HepG2 (cell line): ENCODE measurements around the gene DNALI1. TPM values are rescaled to one million over a fixed set of nuclear protein-coding genes. Genes with fewer than 3 reads are reported as not detected.

Experiments used
- CHCHD3 ChIP-seq: sonication (generic); formaldehyde crosslinking; IDR thresholded peaks from 2 replicates; pipeline ENCODE4 v1.8.0; 2022; ENCODE audit warnings: mild to moderate bottlenecking, missing genetic modification reagents, moderate library complexity
- ELF3 ChIP-seq: IDR thresholded peaks from 2 replicates; pipeline ENCODE4 v1.6.1; 2016; ENCODE audit warnings: missing genetic modification reagents, missing compliant biosample characterization
- HES4 ChIP-seq: sonication (generic); formaldehyde crosslinking; IDR thresholded peaks from 2 replicates; pipeline ENCODE4 v1.9.0; 2021; ENCODE audit warnings: mild to moderate bottlenecking, missing genetic modification reagents, borderline replicate concordance
- HMG20A ChIP-seq: IDR thresholded peaks from 2 replicates; pipeline ENCODE4 v1.6.1; 2016; ENCODE audit warnings: borderline replicate concordance
- JUNB ChIP-seq: sonication (generic); formaldehyde crosslinking; IDR thresholded peaks from 2 replicates; pipeline ENCODE4 v1.8.0; 2022; ENCODE audit warnings: missing genetic modification reagents, mild to moderate bottlenecking, borderline replicate concordance
- PHF8 ChIP-seq: sonication (generic); formaldehyde crosslinking; IDR thresholded peaks from 2 replicates; pipeline ENCODE4 v1.5.0; 2020; ENCODE audit warnings: missing genetic modification reagents
- RELA ChIP-seq: sonication (generic); formaldehyde crosslinking; IDR thresholded peaks from 2 replicates; pipeline ENCODE4 v1.4.0; 2020; ENCODE audit warnings: missing genetic modification reagents
- TAF1 ChIP-seq: sonication (generic); formaldehyde crosslinking; IDR thresholded peaks from 2 replicates; pipeline ENCODE4 v1.4.0; 2020; ENCODE audit warnings: missing genetic modification reagents
- ZFP62 ChIP-seq: sonication (generic); formaldehyde crosslinking; IDR thresholded peaks from 2 replicates; pipeline ENCODE4 v1.4.0; 2020; ENCODE audit warnings: missing genetic modification reagents
- ZFY ChIP-seq: sonication (generic); formaldehyde crosslinking; IDR thresholded peaks from 2 replicates; pipeline ENCODE4 v1.4.0; 2020; ENCODE audit warnings: missing genetic modification reagents
- ZKSCAN1 ChIP-seq: fragments of 150-350 bp; IDR thresholded peaks from 2 replicates; pipeline ENCODE4 v1.6.1; 2014; ENCODE audit warnings: low read length
- ZNF446 ChIP-seq: sonication (generic); formaldehyde crosslinking; IDR thresholded peaks from 2 replicates; pipeline ENCODE4 v1.5.0; 2020; ENCODE audit warnings: mild to moderate bottlenecking, missing genetic modification reagents
- ZNF703 ChIP-seq: sonication (generic); formaldehyde crosslinking; IDR thresholded peaks from 2 replicates; pipeline ENCODE4 v1.5.1; 2020; ENCODE audit warnings: missing genetic modification reagents, mild to moderate bottlenecking, moderate library complexity, borderline replicate concordance
- ZNF709 ChIP-seq: sonication (generic); formaldehyde crosslinking; IDR thresholded peaks from 2 replicates; pipeline ENCODE4 v1.5.0; 2020; ENCODE audit warnings: mild to moderate bottlenecking, missing genetic modification reagents
- polyA plus RNA-seq, 8 experiments: library from polyadenylated mRNA; depleted of rRNA in 3 of 8; stranded (reverse) in 7 of 8; unstranded in 1 of 8; fragments of >200 nt; fragmentation: Illumina TruSeq in 4 of 8; extraction: Trizol in 4 of 8; gene quantifications; 2 replicates each; pipeline versions ENCODE4 v1.2.1 to v1.2.3, GENCODE V29; 2011 to 2016; ENCODE audit warnings: low read depth in 4 of 8, missing spikeins in 1 of 8, mixed read lengths in 1 of 8; ENCODE audit not compliant: insufficient read depth in 1 of 8
- total RNA-seq, 5 experiments: library from RNA; depleted of rRNA; stranded (reverse); fragments of >200 nt; fragmentation: Illumina TruSeq; extraction: Trizol; gene quantifications; 2 replicates each; pipeline ENCODE4 v1.2.3, GENCODE V29; 2016; ENCODE audit warnings: low read depth in 1 of 5
- TF ChIP-seq, protein P1 (sequence below): sonication (generic); formaldehyde crosslinking; IDR thresholded peaks from 2 replicates; pipeline ENCODE4 v1.4.0; 2020; ENCODE audit warnings: mild to moderate bottlenecking, missing genetic modification reagents
- TF ChIP-seq, protein P2 (sequence below): sonication (generic); formaldehyde crosslinking; IDR thresholded peaks from 2 replicates; pipeline ENCODE4 v1.9.0; 2021; ENCODE audit warnings: missing genetic modification reagents, mild to moderate bottlenecking, borderline replicate concordance
- TF ChIP-seq, protein P3 (sequence below): sonication (generic); formaldehyde crosslinking; IDR thresholded peaks from 2 replicates; pipeline ENCODE4 v1.4.0; 2020; ENCODE audit warnings: missing genetic modification reagents, borderline replicate concordance
- TF ChIP-seq, protein P4 (sequence below): IDR thresholded peaks from 2 replicates; pipeline ENCODE4 v1.6.1; 2016; ENCODE audit warnings: low read depth, borderline replicate concordance

DNALI1 gene
- total and polyA plus RNA-seq, 2 of the 13 experiments (the other 11 are each of a cell fraction or from before 2014, with no cell fraction given) = 0.42 to 0.70 TPM

DNA sequence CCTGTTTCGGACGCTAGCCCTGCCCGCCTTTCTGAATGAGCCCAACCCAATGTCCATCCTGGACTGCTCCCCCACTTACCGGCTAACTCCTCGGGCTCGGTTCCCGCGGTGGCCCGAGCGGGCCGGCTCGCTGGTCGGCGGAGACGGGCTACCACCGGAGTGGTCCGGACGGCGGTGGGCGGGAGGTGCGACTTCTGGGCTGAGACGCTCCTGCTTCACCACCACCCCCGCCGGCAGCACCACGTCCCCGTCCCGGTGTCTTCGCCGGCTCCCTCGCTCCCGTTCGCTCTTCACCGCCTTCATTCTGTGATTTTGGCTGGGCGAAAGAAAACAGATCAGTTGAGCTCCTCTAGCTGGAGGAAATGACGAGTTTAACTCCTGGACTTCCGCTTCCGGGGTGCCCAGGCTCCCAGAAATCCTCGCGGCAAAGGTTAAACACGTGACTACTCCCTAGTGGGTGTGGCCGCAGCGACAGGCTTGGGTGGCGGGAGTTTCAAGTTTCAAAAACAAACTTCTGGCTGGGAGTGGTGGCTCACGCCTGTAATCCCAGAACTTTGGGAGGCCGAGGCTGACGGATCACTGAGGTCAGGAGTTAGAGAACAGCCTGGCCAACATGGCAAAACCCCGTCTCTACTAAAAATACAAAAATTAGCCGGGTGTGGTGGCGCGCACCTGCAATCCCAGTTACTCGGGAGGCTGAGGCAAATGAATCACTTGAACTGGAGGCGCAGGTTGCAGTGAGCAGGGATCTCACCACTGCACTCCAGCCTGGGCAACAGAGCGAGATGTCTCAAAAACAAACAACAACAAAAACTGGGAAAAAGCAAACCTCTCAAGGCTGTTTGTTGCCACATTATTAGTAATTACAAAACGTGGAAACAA is 2.6 kb upstream of the DNALI1 start, which contains the start of gene SNIP1 (continued):
- TF ChIP-seq, protein P1, sequence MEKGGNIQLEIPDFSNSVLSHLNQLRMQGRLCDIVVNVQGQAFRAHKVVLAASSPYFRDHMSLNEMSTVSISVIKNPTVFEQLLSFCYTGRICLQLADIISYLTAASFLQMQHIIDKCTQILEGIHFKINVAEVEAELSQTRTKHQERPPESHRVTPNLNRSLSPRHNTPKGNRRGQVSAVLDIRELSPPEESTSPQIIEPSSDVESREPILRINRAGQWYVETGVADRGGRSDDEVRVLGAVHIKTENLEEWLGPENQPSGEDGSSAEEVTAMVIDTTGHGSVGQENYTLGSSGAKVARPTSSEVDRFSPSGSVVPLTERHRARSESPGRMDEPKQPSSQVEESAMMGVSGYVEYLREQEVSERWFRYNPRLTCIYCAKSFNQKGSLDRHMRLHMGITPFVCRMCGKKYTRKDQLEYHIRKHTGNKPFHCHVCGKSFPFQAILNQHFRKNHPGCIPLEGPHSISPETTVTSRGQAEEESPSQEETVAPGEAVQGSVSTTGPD (CRISPR knock-in tag) = no peak
- no peak for TF ChIP-seq ZFP62 (CRISPR knock-in tag)
- no peak for TF ChIP-seq ZNF446 (CRISPR knock-in tag)
- no peak for TF ChIP-seq JUNB (CRISPR knock-in tag)
- no peak; the same call in none of the 2 replicates for TF ChIP-seq ELF3 (CRISPR knock-in tag)
- TF ChIP-seq CHCHD3 (CRISPR knock-in tag) = no peak
- TF ChIP-seq, protein P2, sequence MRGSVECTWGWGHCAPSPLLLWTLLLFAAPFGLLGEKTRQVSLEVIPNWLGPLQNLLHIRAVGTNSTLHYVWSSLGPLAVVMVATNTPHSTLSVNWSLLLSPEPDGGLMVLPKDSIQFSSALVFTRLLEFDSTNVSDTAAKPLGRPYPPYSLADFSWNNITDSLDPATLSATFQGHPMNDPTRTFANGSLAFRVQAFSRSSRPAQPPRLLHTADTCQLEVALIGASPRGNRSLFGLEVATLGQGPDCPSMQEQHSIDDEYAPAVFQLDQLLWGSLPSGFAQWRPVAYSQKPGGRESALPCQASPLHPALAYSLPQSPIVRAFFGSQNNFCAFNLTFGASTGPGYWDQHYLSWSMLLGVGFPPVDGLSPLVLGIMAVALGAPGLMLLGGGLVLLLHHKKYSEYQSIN = no peak
- no peak for TF ChIP-seq HMG20A (CRISPR knock-in tag)
- no peak for TF ChIP-seq RELA
- TF ChIP-seq ZNF703 (CRISPR knock-in tag) = peak; percentile 51; the same call in 1 of the 2 replicates
- TF ChIP-seq, protein P3, sequence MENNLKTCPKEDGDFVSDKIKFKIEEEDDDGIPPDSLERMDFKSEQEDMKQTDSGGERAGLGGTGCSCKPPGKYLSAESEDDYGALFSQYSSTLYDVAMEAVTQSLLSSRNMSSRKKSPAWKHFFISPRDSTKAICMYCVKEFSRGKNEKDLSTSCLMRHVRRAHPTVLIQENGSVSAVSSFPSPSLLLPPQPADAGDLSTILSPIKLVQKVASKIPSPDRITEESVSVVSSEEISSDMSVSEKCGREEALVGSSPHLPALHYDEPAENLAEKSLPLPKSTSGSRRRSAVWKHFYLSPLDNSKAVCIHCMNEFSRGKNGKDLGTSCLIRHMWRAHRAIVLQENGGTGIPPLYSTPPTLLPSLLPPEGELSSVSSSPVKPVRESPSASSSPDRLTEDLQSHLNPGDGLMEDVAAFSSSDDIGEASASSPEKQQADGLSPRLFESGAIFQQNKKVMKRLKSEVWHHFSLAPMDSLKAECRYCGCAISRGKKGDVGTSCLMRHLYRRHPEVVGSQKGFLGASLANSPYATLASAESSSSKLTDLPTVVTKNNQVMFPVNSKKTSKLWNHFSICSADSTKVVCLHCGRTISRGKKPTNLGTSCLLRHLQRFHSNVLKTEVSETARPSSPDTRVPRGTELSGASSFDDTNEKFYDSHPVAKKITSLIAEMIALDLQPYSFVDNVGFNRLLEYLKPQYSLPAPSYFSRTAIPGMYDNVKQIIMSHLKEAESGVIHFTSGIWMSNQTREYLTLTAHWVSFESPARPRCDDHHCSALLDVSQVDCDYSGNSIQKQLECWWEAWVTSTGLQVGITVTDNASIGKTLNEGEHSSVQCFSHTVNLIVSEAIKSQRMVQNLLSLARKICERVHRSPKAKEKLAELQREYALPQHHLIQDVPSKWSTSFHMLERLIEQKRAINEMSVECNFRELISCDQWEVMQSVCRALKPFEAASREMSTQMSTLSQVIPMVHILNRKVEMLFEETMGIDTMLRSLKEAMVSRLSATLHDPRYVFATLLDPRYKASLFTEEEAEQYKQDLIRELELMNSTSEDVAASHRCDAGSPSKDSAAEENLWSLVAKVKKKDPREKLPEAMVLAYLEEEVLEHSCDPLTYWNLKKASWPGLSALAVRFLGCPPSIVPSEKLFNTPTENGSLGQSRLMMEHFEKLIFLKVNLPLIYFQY (CRISPR knock-in tag) = no peak
- TF ChIP-seq ZKSCAN1 = no peak
- TF ChIP-seq ZFY = peak; percentile 65; the same call in 1 of the 2 replicates
- peak; percentile 23; the same call in 1 of the 2 replicates for TF ChIP-seq ZNF709
- TF ChIP-seq, protein P4, sequence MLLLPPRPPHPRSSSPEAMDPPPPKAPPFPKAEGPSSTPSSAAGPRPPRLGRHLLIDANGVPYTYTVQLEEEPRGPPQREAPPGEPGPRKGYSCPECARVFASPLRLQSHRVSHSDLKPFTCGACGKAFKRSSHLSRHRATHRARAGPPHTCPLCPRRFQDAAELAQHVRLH (CRISPR knock-in tag) = peak; percentile 36; the same call in 1 of the 2 replicates
- TF ChIP-seq PHF8 = peak; percentile 88
- no peak for TF ChIP-seq HES4
- peak; percentile 74 for TF ChIP-seq TAF1 (CRISPR knock-in tag)
